Measurements from ENCODE around the gene MOB2.

Gene MOB2

GRCh38 chr11:1455763-1456060 lies 30.9 kb downstream of the MOB2 start:
- no peak for DNase-seq

GRCh38 chr11:1455032-1455762 lies 31.4 kb downstream of the MOB2 start:
- no peak for DNase-seq

- no peak for DNase-seq
Measured at GRCh38 chr11:1454576-1454975, 32.0 kb downstream of the MOB2 start.

- no peak for DNase-seq
Measured at GRCh38 chr11:1453611-1454034, 33.0 kb downstream of the MOB2 start.

GRCh38 chr11:1452744-1453143 lies 33.8 kb downstream of the MOB2 start:
- no peak for DNase-seq

GRCh38 chr11:1451781-1452470 lies 34.7 kb downstream of the MOB2 start:
- DNase-seq: no peak

GRCh38 chr11:1450949-1451710 lies 35.4 kb downstream of the MOB2 start:
- no peak for DNase-seq

GRCh38 chr11:1450344-1450875 lies 36.2 kb downstream of the MOB2 start:
- DNase-seq: no peak

- no peak for DNase-seq
Measured at GRCh38 chr11:1449490-1450243, 36.9 kb downstream of the MOB2 start.

GRCh38 chr11:1448882-1449281 lies 37.7 kb downstream of the MOB2 start:
- DNase-seq: no peak

GRCh38 chr11:1447845-1448825 lies 38.4 kb downstream of the MOB2 start:
- no peak for DNase-seq

GRCh38 chr11:1446623-1447022 lies 40.0 kb downstream of the MOB2 start:
- no peak for DNase-seq

GRCh38 chr11:1445741-1446445 lies 40.7 kb downstream of the MOB2 start:
- no peak for DNase-seq

GRCh38 chr11:1444823-1445422 lies 41.7 kb downstream of the MOB2 start:
- DNase-seq: no peak

- no peak for DNase-seq
Measured at GRCh38 chr11:1444321-1444720, 42.3 kb downstream of the MOB2 start.

GRCh38 chr11:1443737-1444136 lies 42.8 kb downstream of the MOB2 start:
- DNase-seq: no peak

- no peak for DNase-seq
Measured at GRCh38 chr11:1442807-1443366, 43.7 kb downstream of the MOB2 start.

GRCh38 chr11:1442163-1442562 lies 44.4 kb downstream of the MOB2 start:
- DNase-seq: no peak

GRCh38 chr11:1440496-1440895 lies 46.1 kb downstream of the MOB2 start:
- DNase-seq: no peak

GRCh38 chr11:1440066-1440465 lies 46.5 kb downstream of the MOB2 start:
- no peak for DNase-seq

Data from DMS 273 treated with DMSO at 0.1 percent for 48 hours (cell line).